Measurements from ENCODE around the gene GAP43.

- TF ChIP-seq, protein P1, sequence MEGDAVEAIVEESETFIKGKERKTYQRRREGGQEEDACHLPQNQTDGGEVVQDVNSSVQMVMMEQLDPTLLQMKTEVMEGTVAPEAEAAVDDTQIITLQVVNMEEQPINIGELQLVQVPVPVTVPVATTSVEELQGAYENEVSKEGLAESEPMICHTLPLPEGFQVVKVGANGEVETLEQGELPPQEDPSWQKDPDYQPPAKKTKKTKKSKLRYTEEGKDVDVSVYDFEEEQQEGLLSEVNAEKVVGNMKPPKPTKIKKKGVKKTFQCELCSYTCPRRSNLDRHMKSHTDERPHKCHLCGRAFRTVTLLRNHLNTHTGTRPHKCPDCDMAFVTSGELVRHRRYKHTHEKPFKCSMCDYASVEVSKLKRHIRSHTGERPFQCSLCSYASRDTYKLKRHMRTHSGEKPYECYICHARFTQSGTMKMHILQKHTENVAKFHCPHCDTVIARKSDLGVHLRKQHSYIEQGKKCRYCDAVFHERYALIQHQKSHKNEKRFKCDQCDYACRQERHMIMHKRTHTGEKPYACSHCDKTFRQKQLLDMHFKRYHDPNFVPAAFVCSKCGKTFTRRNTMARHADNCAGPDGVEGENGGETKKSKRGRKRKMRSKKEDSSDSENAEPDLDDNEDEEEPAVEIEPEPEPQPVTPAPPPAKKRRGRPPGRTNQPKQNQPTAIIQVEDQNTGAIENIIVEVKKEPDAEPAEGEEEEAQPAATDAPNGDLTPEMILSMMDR (conservative IDR thresholded peaks at IDR 0.05; ENCODE audit: low read depth, low read length) = no peak
- TF ChIP-seq EZH2 (IDR thresholded peaks at IDR 0.05; ENCODE audit: borderline replicate concordance, low read depth, low read length, poor library complexity, severe bottlenecking) = no peak
Measured at GRCh38 chr3:115658032-115658336, 34.7 kb downstream of the GAP43 start.

Measured in A673 (cell line).